Tibial nerve (tissue), 4 donors: ENCODE data around the gene ERFE. TPM values are rescaled to one million over a fixed set of nuclear protein-coding genes. Genes with fewer than 3 reads are reported as not detected.

Experiments
- DNase-seq, 2 donors: peaks; one replicate each; pipeline ENCODE4 v3.0.0-alpha.2; 2019; ENCODE audit warnings: low spot score in 2 of 2
- H3K27ac ChIP-seq, 4 donors: fragments of 200-600 bp; sonication (generic) in 3 of 4; one replicate each; pipeline ENCODE4 v1.5.1; 2017 to 2019; ENCODE audit warnings: mild to moderate bottlenecking in 1 of 4
- H3K27me3 ChIP-seq, 2 donors: fragments of 200-600 bp; sonication (generic) in 1 of 2; one replicate each; pipeline versions ENCODE4 v1.5.1 to v1.6.0; 2017 to 2019
- H3K36me3 ChIP-seq, 3 donors: fragments of 200-600 bp; sonication (generic); one replicate each; pipeline ENCODE4 v1.5.1; 2018 to 2019
- H3K4me1 ChIP-seq, 4 donors: fragments of 200-600 bp; sonication (generic) in 3 of 4; one replicate each; pipeline ENCODE4 v1.5.1; 2017 to 2019
- H3K4me3 ChIP-seq, 4 donors: fragments of 200-600 bp; sonication (generic) in 3 of 4; one replicate each; pipeline ENCODE4 v1.5.1; 2017 to 2019; ENCODE audit warnings: mild to moderate bottlenecking in 1 of 4, moderate library complexity in 1 of 4
- H3K9me3 ChIP-seq, 4 donors: fragments of 200-600 bp; sonication (generic) in 3 of 4; one replicate each; pipeline ENCODE4 v1.5.1; 2017 to 2019
- CTCF ChIP-seq, 5 experiments: fragments of 200-600 bp in 3 of 5; fragments of 450-650 bp in 2 of 5; sonication (generic) in 3 of 5; IDR thresholded peaks; one replicate each; pipeline ENCODE4 v1.5.1; 2016 to 2019; ENCODE audit warnings: antibody characterized with exemption in 5 of 5, mild to moderate bottlenecking in 3 of 5, moderate library complexity in 2 of 5
- EP300 ChIP-seq, 2 donors: sonication (generic); formaldehyde crosslinking; IDR thresholded peaks; one replicate each; pipeline ENCODE4 v1.6.1; 2017; ENCODE audit warnings: antibody characterized with exemption in 2 of 2, mild to moderate bottlenecking in 1 of 2
- POLR2A ChIP-seq, 2 donors: fragments of 450-650 bp; IDR thresholded peaks; one replicate each; pipeline ENCODE4 v1.6.1; 2017; ENCODE audit warnings: antibody characterized with exemption in 2 of 2, mild to moderate bottlenecking in 2 of 2, moderate library complexity in 2 of 2
- WGBS, 2 donors: methylation state at CpG; one replicate each; pipeline ENCODE4 v1.1.5; 2018; 5-methylcytosine and 5-hydroxymethylcytosine counted together
- total RNA-seq, 4 donors: library from RNA; depleted of rRNA; stranded (reverse); fragments of >200 nt; gene quantifications; one replicate each; pipeline ENCODE4 v1.1.0, GENCODE V29; 2016

The ERFE gene
- total RNA-seq, 4 donors from 2014 or later, result not detected

- DNase-seq, result no peak
- no peak overlapping the region for H3K4me3 ChIP-seq
- H3K36me3 ChIP-seq, result peaks cover 20 to 100% (median 39%) of the 10 kb centered on the region in 3 donors
- 87 to 89% methylated on average over 5 of the region's 5 CpGs for WGBS, 2 donors
- TF ChIP-seq CTCF (IDR thresholded peaks at IDR 0.05) (no peak), POLR2A (IDR thresholded peaks at IDR 0.05) (no peak), EP300 (IDR thresholded peaks at IDR 0.05) (no peak)
- H3K9me3 ChIP-seq, result no peaks in the 10 kb centered on the region
- H3K27ac ChIP-seq, result no peak overlapping the region
- H3K4me1 ChIP-seq, result no peaks in the 10 kb centered on the region
- H3K27me3 ChIP-seq, result no peaks in the 10 kb centered on the region
Measured at GRCh38 chr2:238180554-238180953, 21.8 kb downstream of the ERFE start.

- 81 to 85% methylated on average over 6 of the region's 6 CpGs for WGBS, 2 donors
- H3K36me3 ChIP-seq, result peaks cover 16 to 99% (median 43%) of the 10 kb centered on the region in 3 donors
- TF ChIP-seq EP300 (IDR thresholded peaks at IDR 0.05), result no peak
Measured at GRCh38 chr2:238182362-238182761, 23.6 kb downstream of the ERFE start.

GRCh38 chr2:238183821-238184220 is 25.1 kb downstream of the ERFE start:
- Histone ChIP-seq H3K4me1 (peaks cover 0 to 6% (median 2%) of the 10 kb centered on the region in 4 donors), H3K4me3 (no peak overlapping the region), H3K27me3 (no peaks in the 10 kb centered on the region), H3K27ac (no peak overlapping the region), H3K36me3 (peaks cover 10 to 99% (median 38%) of the 10 kb centered on the region in 3 donors), H3K9me3 (no peaks in the 10 kb centered on the region)
- no peak for DNase-seq
- no peak for TF ChIP-seq POLR2A (IDR thresholded peaks at IDR 0.05)
- no peak for TF ChIP-seq CTCF (IDR thresholded peaks at IDR 0.05)
- TF ChIP-seq EP300 (IDR thresholded peaks at IDR 0.05), result no peak
- WGBS, 2 donors, result 80 to 81% methylated on average over 4 of the region's 4 CpGs

More at GRCh38 chr2:238182362-238182761, 23.6 kb downstream of the ERFE start:
- DNase-seq, result no peak
- H3K4me3 ChIP-seq, result no peak overlapping the region
- no peak overlapping the region for H3K27ac ChIP-seq
- no peaks in the 10 kb centered on the region for H3K27me3 ChIP-seq
- no peaks in the 10 kb centered on the region for H3K9me3 ChIP-seq
- H3K4me1 ChIP-seq, result peaks cover 0 to 6% (median 0%) of the 10 kb centered on the region in 4 donors

GRCh38 chr2:238187618-238188548 is 29.1 kb downstream of the ERFE start:
- Histone ChIP-seq H3K36me3 (peaks cover 3 to 98% (median 18%) of the 10 kb centered on the region in 3 donors), H3K4me3 (no peak overlapping the region), H3K27me3 (no peaks in the 10 kb centered on the region), H3K9me3 (no peaks in the 10 kb centered on the region), H3K4me1 (peaks cover 0 to 6% (median 2%) of the 10 kb centered on the region in 4 donors), H3K27ac (peak overlapping the region; percentile 25 to 76 (median 48))
- DNase-seq, result no peak
- WGBS, 2 donors, result 61 to 75% methylated on average over 17 of the region's 17 CpGs
- TF ChIP-seq CTCF (IDR thresholded peaks at IDR 0.05) (no peak), EP300 (IDR thresholded peaks at IDR 0.05) (no peak), POLR2A (IDR thresholded peaks at IDR 0.05) (no peak)

- no peak for DNase-seq
- Histone ChIP-seq H3K27ac (no peak overlapping the region), H3K4me3 (no peak overlapping the region), H3K36me3 (peaks cover 3 to 91% (median 19%) of the 10 kb centered on the region in 3 donors), H3K27me3 (no peaks in the 10 kb centered on the region), H3K9me3 (no peaks in the 10 kb centered on the region), H3K4me1 (peaks cover 0 to 6% (median 2%) of the 10 kb centered on the region in 4 donors)
- no peak for TF ChIP-seq EP300 (IDR thresholded peaks at IDR 0.05)
- no peak for TF ChIP-seq POLR2A (IDR thresholded peaks at IDR 0.05)
- WGBS, 2 donors, result 94 to 97% methylated on average over 2 of the region's 2 CpGs
Measured at GRCh38 chr2:238190445-238190844, 31.7 kb downstream of the ERFE start.
